Measurements from ENCODE around the gene RIPK4. TPM values are rescaled to one million over a fixed set of nuclear protein-coding genes. Genes with fewer than 3 reads are reported as not detected.

RIPK4 gene
- total and polyA plus RNA-seq, 9 donors: 0.16 to 1.8 (median 0.31) TPM

DNA sequence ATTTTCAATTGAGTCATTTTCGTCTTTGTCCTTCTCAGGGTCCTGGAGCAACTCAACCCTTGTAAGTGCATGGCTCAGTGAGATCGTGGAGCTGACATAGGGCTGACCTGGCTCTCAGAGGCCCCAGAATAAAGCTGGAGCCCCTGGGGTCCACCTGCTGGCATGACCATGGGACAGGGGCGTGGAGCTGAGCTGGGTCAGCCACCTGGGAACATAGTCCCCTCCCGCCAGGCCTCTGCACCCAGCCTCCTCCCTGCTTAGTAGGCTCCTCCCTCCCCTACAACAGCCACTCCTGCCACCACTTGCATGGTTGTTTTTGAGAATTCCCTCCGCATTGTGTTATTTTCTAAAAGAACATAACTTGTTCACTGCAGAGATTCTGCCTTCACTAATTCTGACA lies 3.1 kb upstream of the RIPK4 start:
- H3K4me3 ChIP-seq (ENCODE audit: low read length): no peak overlapping the region
- peaks cover 51% of the 10 kb centered on the region for H3K4me1 ChIP-seq (ENCODE audit: control insufficient read depth, insufficient read depth, low read length)
- 86% methylated on average over 4 of the region's 5 CpGs for WGBS (ENCODE audit: insufficient coverage)
- peaks cover 77% of the 10 kb centered on the region for H3K27me3 ChIP-seq (ENCODE audit: control insufficient read depth, insufficient read depth, low read length)
- no peaks in the 10 kb centered on the region for H3K36me3 ChIP-seq (ENCODE audit: control insufficient read depth, insufficient read depth, low read length)
- DNase-seq: no peak
- no peaks in the 10 kb centered on the region for H3K9me3 ChIP-seq (replicated peaks; ENCODE audit: control insufficient read depth, low read depth, low read length)
- H3K27ac ChIP-seq (ENCODE audit: low read length): no peak overlapping the region

DNA sequence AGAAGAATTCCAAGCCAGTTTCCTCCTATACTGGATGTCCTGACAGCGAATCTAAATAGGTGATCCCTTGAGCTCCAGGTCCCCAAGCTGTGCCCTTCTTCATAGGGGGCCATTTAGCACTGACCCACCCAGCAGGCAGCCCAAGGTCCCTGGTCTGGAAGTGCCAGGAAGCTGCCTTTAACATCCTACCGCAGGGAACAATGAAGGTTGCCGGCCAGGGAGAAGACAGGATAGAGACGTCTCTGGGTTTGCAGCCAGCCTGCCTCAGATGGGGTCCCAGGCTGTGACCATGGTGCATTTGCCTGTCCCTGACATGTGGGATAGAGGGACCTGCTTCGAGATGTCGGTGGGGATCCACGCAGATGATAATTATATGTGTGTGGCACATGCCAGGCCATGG lies 2.7 kb upstream of the RIPK4 start:
- Histone ChIP-seq H3K27me3 (ENCODE audit: control insufficient read depth, insufficient read depth, low read length) (peaks cover 79% of the 10 kb centered on the region), H3K36me3 (ENCODE audit: control insufficient read depth, insufficient read depth, low read length) (no peaks in the 10 kb centered on the region), H3K9me3 (replicated peaks; ENCODE audit: control insufficient read depth, low read depth, low read length) (no peaks in the 10 kb centered on the region), H3K27ac (ENCODE audit: low read length) (no peak overlapping the region), H3K4me3 (ENCODE audit: low read length) (no peak overlapping the region), H3K4me1 (ENCODE audit: control insufficient read depth, insufficient read depth, low read length) (peaks cover 48% of the 10 kb centered on the region)
- 59% methylated on average over 7 of the region's 7 CpGs for WGBS (ENCODE audit: insufficient coverage)
- DNase-seq: no peak

DNA sequence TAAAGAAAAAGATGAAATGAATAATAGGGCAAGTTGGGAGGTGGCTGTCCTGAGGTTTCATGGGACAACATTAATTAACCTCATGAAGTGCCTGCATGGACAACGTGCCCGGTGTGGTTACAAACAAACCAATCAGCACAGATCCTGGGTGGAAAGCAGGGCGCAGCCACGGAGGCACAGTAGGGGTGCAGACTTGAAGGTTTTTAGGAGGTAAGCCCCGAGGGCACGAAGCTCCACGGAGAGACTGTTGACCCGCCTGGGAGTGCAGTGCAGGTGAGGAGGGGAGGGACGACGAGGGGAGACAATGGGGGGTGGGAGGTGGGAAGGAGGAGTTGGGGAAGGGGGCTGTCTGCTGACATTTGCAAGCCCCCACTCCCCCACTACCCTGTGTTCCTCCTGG lies 2.3 kb upstream of the RIPK4 start:
- Histone ChIP-seq H3K4me3 (ENCODE audit: low read length) (no peak overlapping the region), H3K27me3 (ENCODE audit: control insufficient read depth, insufficient read depth, low read length) (peaks cover 83% of the 10 kb centered on the region)
- 5% methylated on average over 4 of the region's 10 CpGs for WGBS (ENCODE audit: insufficient coverage)

DNA sequence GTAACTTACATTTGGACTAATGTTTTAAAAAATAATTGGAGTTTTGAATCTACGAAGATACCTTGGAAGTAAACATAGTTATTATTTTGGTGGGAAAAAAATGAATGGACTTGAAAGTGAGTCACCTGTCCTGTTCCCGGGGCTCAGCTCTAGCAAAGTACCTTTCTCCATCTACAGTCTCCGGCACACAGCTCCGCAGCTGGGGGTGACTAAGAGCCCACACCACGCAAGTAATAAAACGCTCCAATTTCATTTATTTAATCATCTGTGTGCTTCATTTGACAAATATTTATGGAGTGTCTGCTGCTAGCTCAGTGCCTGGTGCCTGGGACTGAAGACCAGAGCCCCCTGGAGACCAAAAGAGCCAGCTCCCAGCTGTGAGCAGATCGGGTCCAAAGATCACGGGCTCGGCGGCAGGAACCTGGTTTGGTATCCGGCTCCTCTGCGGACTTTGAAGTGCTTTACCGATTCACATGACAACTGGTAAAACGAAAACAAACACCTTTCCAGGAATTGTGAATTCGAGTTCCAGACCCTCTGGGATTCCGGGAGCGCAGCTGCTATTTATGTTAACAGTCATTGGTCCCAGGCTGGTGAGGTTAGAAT lies 1.7 kb upstream of the RIPK4 start:
- 0% methylated on average over 2 of the region's 17 CpGs for WGBS (ENCODE audit: insufficient coverage)
- Histone ChIP-seq H3K4me3 (ENCODE audit: low read length) (no peak overlapping the region), H3K9me3 (replicated peaks; ENCODE audit: control insufficient read depth, low read depth, low read length) (no peaks in the 10 kb centered on the region), H3K27me3 (ENCODE audit: control insufficient read depth, insufficient read depth, low read length) (peaks cover 88% of the 10 kb centered on the region), H3K36me3 (ENCODE audit: control insufficient read depth, insufficient read depth, low read length) (no peaks in the 10 kb centered on the region), H3K27ac (ENCODE audit: low read length) (no peak overlapping the region), H3K4me1 (ENCODE audit: control insufficient read depth, insufficient read depth, low read length) (peaks cover 46% of the 10 kb centered on the region)
- peak; percentile 54 for DNase-seq

More for the DNA sequence above, 2.3 kb upstream of the RIPK4 start:
- no peak for DNase-seq
- Histone ChIP-seq H3K27ac (ENCODE audit: low read length) (no peak overlapping the region), H3K36me3 (ENCODE audit: control insufficient read depth, insufficient read depth, low read length) (no peaks in the 10 kb centered on the region), H3K4me1 (ENCODE audit: control insufficient read depth, insufficient read depth, low read length) (peaks cover 46% of the 10 kb centered on the region), H3K9me3 (replicated peaks; ENCODE audit: control insufficient read depth, low read depth, low read length) (no peaks in the 10 kb centered on the region)

DNA sequence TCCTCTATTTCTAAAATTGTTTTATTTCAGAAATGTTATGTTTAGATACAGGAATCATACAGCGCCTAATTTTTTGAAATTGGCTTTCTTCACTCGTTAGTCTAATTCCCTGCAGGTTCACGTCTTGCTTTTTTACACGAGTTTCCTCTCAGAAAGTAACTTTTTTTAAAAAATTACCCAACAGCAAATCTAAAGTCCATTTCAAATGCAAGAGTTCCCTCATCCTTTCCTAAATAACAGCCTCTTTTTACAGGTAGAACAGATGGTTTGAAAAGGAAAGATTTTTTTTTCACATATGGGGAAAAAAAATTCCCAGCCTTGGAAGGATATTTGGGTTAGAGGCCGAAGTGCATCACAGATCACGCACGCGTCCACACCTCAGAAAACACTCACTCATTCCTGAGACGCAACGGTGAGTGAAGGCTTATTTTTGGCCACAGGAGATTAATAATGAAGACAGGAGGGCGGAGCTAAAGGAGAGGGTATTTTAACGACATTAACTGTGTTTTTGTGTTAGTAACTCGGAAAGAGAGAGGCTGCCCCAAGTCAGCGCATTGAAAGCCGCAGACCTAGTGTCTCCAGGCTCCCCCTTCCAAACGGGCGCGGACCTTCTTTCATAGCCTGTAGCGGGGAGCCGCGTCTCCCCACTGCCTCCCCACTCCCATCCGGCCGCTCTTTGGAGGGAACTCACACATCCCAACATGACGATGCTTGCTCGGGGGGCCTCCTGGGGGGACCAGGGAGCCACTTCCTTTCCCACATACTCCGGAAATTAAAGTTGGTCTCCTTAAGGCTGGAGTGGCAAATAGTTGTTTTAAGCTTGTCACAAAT lies 969 bp upstream of the RIPK4 start:
- no peak overlapping the region for H3K4me3 ChIP-seq (ENCODE audit: low read length)
- no peaks in the 10 kb centered on the region for H3K36me3 ChIP-seq (ENCODE audit: control insufficient read depth, insufficient read depth, low read length)
- peaks cover 95% of the 10 kb centered on the region for H3K27me3 ChIP-seq (ENCODE audit: control insufficient read depth, insufficient read depth, low read length)
- WGBS (ENCODE audit: insufficient coverage): 5% methylated on average over 12 of the region's 26 CpGs
- no peaks in the 10 kb centered on the region for H3K9me3 ChIP-seq (replicated peaks; ENCODE audit: control insufficient read depth, low read depth, low read length)
- DNase-seq: no peak
- no peak overlapping the region for H3K27ac ChIP-seq (ENCODE audit: low read length)
- H3K4me1 ChIP-seq (ENCODE audit: control insufficient read depth, insufficient read depth, low read length): peaks cover 46% of the 10 kb centered on the region

DNA sequence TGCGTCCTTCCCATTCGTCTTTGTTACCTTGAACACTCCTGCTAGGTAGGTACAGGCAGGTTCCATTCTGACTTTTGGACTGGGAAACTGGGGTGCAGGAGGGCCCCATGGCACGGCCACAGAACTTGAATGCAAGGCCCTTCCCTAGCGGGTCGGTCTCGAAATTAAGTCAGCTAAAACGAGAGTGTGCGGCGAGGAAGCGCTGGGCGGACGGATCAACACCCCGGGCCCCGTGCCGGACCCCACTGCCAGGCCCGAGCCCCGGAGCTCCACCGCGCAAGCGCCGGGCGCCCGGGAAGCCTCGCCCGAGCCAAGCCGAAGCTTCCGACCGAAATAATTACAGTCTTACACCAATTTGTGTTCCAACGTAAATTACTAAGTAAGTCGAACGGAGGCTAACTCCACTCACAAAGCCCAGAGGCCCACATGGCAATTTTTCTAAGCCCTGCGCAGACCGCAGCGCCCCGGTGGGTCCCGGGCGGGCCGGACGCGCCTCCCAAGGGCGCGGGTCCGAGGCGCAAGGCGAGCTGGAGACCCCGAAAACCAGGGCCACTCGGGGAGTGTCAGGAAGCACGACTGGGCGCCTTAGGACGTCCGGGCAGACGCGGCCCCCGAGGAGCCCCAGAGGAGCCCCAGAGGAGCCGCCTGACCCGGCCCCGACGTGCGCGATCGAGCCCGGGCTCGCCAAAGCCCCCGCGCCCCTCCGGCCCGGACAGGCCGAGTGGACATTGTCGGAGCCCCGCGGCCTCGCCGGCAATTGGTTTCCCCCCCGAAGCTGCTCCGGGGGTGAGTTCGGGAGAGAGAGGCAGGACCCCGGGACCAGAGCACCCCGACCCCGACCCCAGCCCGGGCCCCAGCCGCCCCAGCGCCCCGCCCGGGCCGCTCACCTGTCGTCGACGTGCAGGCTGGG lies 624 bp downstream of the RIPK4 start:
- Histone ChIP-seq H3K9me3 (replicated peaks; ENCODE audit: control insufficient read depth, low read depth, low read length) (no peaks in the 10 kb centered on the region), H3K27ac (ENCODE audit: low read length) (no peak overlapping the region), H3K27me3 (ENCODE audit: control insufficient read depth, insufficient read depth, low read length) (peaks cover 96% of the 10 kb centered on the region), H3K4me1 (ENCODE audit: control insufficient read depth, insufficient read depth, low read length) (peaks cover 43% of the 10 kb centered on the region), H3K4me3 (ENCODE audit: low read length) (peak overlapping the region; percentile 17), H3K36me3 (ENCODE audit: control insufficient read depth, insufficient read depth, low read length) (no peaks in the 10 kb centered on the region)
- 6% methylated on average over 87 of the region's 88 CpGs for whole genome bisulfite sequencing (ENCODE audit: insufficient coverage)
- no peak for DNase-seq

DNA sequence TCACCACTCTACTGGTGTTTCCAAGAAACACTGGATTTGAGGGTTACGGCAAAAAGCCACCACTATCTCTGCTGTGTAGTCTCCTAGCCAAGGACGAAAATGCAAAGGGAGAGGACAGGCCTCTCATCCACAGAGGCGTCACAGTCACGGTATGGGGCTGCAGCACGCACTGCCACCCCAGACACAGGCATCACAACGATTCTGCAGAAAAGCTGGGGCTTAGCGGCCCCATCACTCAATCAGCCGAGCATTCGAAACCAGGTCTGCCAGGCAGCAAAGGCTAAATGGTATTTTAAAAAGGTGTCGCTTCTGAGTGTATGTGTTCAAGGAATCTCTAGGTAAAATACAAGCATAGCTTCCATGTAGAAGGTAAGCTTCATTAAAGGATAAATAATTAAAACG lies 1.4 kb downstream of the RIPK4 start:
- H3K27ac ChIP-seq (ENCODE audit: low read length): no peak overlapping the region
- H3K9me3 ChIP-seq (replicated peaks; ENCODE audit: control insufficient read depth, low read depth, low read length): no peaks in the 10 kb centered on the region
- H3K27me3 ChIP-seq (ENCODE audit: control insufficient read depth, insufficient read depth, low read length): peaks cover 97% of the 10 kb centered on the region
- WGBS (ENCODE audit: insufficient coverage): 92% methylated on average over 2 of the region's 11 CpGs
- no peaks in the 10 kb centered on the region for H3K36me3 ChIP-seq (ENCODE audit: control insufficient read depth, insufficient read depth, low read length)
- no peak for DNase-seq
- H3K4me3 ChIP-seq (ENCODE audit: low read length): no peak overlapping the region
- peaks cover 40% of the 10 kb centered on the region for H3K4me1 ChIP-seq (ENCODE audit: control insufficient read depth, insufficient read depth, low read length)

DNA sequence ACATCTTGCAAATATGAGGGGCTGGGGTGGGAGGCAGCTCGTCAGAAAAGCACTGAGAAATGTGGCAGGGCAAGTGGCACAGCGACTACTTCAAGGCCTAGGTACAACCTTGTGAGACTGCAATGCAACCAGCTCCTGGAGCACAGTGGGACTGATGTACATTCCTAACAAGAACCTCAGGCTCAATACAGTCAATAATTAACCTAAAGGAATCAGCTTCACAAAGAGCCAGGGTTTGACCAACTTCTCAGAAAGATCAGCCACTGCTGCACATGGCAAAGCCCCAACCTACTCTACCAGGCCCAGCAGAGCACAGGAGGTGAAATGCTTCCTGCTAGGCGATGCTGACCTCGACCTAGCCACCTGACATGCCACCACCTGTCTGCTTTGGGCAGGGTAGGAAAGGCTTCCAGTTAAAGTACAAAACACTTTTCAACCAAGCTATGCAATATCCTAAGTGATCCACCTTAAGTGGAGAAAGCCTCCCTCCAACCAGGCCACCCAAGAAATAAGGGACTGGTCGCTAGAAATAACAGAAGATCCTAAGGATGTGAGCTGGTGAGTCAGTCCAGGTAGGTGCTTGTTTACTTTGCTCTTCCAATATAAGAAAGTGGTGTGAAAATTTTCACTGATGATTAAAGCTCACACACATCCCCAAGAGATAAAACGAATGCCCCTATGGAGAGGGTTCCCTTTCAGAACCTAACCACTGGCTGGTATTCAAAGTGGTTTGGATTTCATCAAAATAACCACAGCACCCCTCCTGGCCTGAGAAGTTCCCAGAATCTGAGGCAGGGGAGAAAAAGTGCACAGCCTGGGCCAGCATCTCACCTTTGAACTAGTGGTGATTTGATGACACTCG lies 2.1 kb downstream of the RIPK4 start:
- H3K27ac ChIP-seq (ENCODE audit: low read length): no peak overlapping the region
- H3K4me1 ChIP-seq (ENCODE audit: control insufficient read depth, insufficient read depth, low read length): peaks cover 39% of the 10 kb centered on the region
- H3K4me3 ChIP-seq (ENCODE audit: low read length): no peak overlapping the region
- H3K27me3 ChIP-seq (ENCODE audit: control insufficient read depth, insufficient read depth, low read length): peaks cover 94% of the 10 kb centered on the region
- WGBS (ENCODE audit: insufficient coverage): 90% methylated on average over 2 of the region's 7 CpGs
- DNase-seq: no peak
- no peaks in the 10 kb centered on the region for H3K36me3 ChIP-seq (ENCODE audit: control insufficient read depth, insufficient read depth, low read length)
- H3K9me3 ChIP-seq (replicated peaks; ENCODE audit: control insufficient read depth, low read depth, low read length): no peaks in the 10 kb centered on the region

DNA sequence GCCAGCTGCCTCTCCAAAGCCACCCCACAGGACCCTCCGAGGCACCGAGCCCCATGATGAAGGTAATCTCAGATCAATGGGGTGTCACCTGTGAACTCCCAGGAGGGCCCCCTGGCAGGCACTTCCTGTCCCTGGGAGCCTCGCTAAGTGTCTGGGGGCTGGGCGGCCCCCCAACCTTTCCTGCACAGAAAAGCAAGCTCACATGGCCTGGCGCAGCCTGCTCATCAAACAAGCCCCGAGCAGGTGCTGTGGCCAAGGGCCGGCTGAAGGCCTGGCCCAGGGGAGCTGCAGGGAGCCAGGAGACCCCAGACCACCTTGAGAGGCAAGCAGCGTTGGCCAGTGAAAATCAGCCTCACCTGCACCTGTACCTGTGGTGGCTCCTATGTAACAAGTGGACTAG lies 2.9 kb downstream of the RIPK4 start:
- WGBS (ENCODE audit: insufficient coverage): 66% methylated on average over 6 of the region's 8 CpGs
- H3K4me1 ChIP-seq (ENCODE audit: control insufficient read depth, insufficient read depth, low read length): peaks cover 38% of the 10 kb centered on the region
- H3K9me3 ChIP-seq (replicated peaks; ENCODE audit: control insufficient read depth, low read depth, low read length): no peaks in the 10 kb centered on the region
- no peak overlapping the region for H3K27ac ChIP-seq (ENCODE audit: low read length)
- no peak for DNase-seq
- H3K27me3 ChIP-seq (ENCODE audit: control insufficient read depth, insufficient read depth, low read length): peaks cover 86% of the 10 kb centered on the region
- H3K4me3 ChIP-seq (ENCODE audit: low read length): no peak overlapping the region
- no peaks in the 10 kb centered on the region for H3K36me3 ChIP-seq (ENCODE audit: control insufficient read depth, insufficient read depth, low read length)
